NCI-H1436 (cell line): ENCODE measurements around the gene HYAL3.
"Not testable (repeated sequence)": the region's sequence is repeated elsewhere in the genome, so short reads cannot be mapped to it uniquely, and the experiment has no call there.

ENCODE experiments used
- DNase-seq: peaks from one replicate; lab custom pipeline; 2025; lab: John Stamatoyannopoulos, UW

The HYAL3 gene

GRCh38 chr3:50256978-50257890 is 42.0 kb downstream of the HYAL3 start:
- DNase-seq = no peak

- peak; percentile 64 for DNase-seq
Measured at GRCh38 chr3:50255251-50255615, 44.0 kb downstream of the HYAL3 start.

- no peak for DNase-seq
Measured at GRCh38 chr3:50254577-50255250, 44.5 kb downstream of the HYAL3 start.

- no peak for DNase-seq
Measured at GRCh38 chr3:50251220-50251619, 48.0 kb downstream of the HYAL3 start.

- DNase-seq = no peak
Measured at GRCh38 chr3:50250514-50250913, 48.7 kb downstream of the HYAL3 start.

- DNase-seq = no peak
Measured at GRCh38 chr3:50249457-50249856, 49.7 kb downstream of the HYAL3 start.

- DNase-seq = no peak
Measured at GRCh38 chr3:50248387-50248786, 50.8 kb downstream of the HYAL3 start.

GRCh38 chr3:50246517-50246954 is 52.7 kb downstream of the HYAL3 start:
- no peak for DNase-seq

- peak; percentile 72 for DNase-seq
Measured at GRCh38 chr3:50245831-50246516, 53.2 kb downstream of the HYAL3 start.

GRCh38 chr3:50245251-50245745 is 53.9 kb downstream of the HYAL3 start:
- no peak for DNase-seq

GRCh38 chr3:50244813-50245212 is 54.4 kb downstream of the HYAL3 start:
- DNase-seq = not testable (repeated sequence)

- DNase-seq = no peak
Measured at GRCh38 chr3:50243543-50243895, 55.7 kb downstream of the HYAL3 start.

GRCh38 chr3:50242851-50243542 is 56.2 kb downstream of the HYAL3 start:
- DNase-seq = no peak
